GM10847 (cell line): ENCODE data around the gene MBD5.

Source experiments
- POLR2A ChIP-seq: IDR thresholded peaks from 2 replicates; pipeline ENCODE4 v1.6.1; 2011; ENCODE audit not compliant: insufficient read length; ENCODE audit errors: extremely low read depth

The MBD5 gene

GRCh38 chr2:148052687-148053086, 31.8 kb downstream of the MBD5 start:
- no peak for TF ChIP-seq POLR2A

GRCh38 chr2:148058641-148059040, 37.8 kb downstream of the MBD5 start:
- no peak for TF ChIP-seq POLR2A

GRCh38 chr2:148063633-148064032, 42.7 kb downstream of the MBD5 start:
- TF ChIP-seq POLR2A: no peak

DNA sequence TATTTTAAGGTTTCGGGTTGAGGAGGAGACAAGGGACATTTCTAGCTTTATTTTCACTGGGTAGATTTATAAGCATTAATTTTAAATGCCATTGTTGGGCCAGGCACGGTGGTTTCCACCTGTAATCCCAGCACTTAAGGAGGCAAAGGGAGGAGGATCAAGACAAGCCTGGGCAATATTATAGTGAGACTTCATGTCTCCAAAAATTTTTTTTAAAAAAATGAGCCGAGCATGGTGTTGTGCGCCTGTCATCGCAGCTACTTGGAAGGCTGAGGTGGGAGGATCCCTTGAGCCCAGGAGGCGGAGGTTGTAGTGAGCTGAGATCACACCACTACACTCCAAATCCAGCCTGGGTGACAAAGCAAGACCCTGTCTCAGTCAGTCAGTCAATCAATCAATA, 45.0 kb downstream of the MBD5 start:
- no peak for TF ChIP-seq POLR2A

DNA sequence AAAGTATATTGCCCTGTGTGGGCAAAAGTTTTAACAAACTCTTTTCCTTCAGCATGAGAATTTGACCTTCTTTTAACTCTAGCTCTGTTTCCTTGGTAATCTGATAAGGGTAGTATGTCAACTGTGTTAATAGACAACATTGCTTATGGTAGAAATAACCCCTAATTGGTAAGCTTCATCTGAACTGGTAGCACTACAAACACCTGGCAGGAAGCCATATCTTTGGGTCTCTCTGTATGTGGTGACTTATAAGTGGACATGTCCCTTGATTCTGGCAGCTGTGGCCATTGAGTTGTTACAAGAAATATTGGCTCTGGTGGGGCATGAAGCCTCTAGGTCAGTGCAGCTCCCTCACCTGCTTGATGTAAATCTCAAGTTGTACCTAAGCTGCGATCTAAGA, 46.9 kb downstream of the MBD5 start:
- TF ChIP-seq POLR2A: no peak

- no peak for TF ChIP-seq POLR2A
These were observed 50.5 kb downstream of the MBD5 start for GRCh38 chr2:148071351-148071750.

- TF ChIP-seq POLR2A: no peak
These were observed 75.1 kb downstream of the MBD5 start for GRCh38 chr2:148096012-148096411.

GRCh38 chr2:148102641-148103040, 81.8 kb downstream of the MBD5 start:
- TF ChIP-seq POLR2A: no peak

- TF ChIP-seq POLR2A: no peak
These were observed 83.1 kb downstream of the MBD5 start for GRCh38 chr2:148103946-148104345.

GRCh38 chr2:148106331-148106730, 85.4 kb downstream of the MBD5 start:
- no peak for TF ChIP-seq POLR2A

DNA sequence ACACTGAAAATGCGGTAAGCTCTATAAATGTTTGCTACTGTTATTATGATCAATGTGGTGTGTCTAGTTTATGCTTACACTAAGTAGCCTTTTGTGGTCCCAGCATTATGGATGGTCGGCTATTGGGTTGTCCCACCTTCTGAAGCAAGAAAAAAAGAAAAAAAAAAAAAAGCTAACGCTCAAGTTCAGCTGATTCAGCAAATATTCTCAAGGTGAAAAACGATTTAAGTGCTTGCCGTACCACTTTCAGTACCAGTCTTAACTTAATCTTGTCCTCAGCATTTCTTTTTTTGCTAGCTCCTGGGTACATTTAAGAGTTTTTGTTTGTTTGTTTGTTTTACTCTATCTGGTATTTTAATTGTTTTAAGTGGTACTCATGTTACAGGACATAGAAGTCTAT, 87.5 kb downstream of the MBD5 start:
- no peak for TF ChIP-seq POLR2A

- TF ChIP-seq POLR2A: no peak
These were observed 89.3 kb downstream of the MBD5 start for GRCh38 chr2:148110184-148110583.

GRCh38 chr2:148122788-148123187, 101.9 kb downstream of the MBD5 start:
- TF ChIP-seq POLR2A: no peak

DNA sequence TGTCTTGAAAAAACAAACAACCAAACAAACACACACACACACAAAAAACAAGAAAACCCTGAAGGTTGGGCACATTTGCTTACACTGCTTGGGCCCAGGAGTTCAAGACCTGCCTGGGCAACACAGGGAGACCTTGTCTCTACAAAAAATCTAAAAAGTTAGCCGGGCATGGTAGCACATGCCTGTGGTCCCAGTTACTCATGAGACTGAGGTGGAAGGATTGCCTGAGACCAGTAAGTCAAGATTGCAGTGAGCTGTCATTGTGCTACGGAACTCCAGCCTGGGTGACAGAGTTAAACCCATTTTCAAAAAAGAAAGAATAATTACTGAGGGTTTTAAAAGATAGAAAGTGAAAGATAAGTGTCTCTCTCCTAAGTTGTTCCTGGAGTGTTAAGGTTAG, 103.4 kb downstream of the MBD5 start:
- TF ChIP-seq POLR2A: no peak

DNA sequence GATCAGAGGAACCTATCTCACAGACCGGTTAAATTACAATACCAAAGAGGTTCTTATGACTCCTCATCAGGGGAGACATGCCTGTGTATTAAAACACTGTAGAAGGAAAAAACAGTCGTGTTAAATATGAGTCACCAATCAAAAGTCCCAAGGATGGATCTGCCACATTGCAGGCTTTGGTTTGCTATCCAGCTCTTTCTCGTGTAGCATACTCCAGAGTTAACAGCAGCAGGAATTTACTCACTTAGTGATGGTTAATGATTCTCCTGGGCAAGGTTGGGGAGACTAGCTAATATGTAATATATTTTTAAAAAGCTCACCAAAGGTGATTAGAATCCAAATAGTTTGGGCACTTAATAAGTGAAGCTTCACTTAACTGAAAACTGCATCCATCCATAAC, 109.7 kb downstream of the MBD5 start:
- TF ChIP-seq POLR2A: no peak

GRCh38 chr2:148132412-148132811, 111.5 kb downstream of the MBD5 start:
- TF ChIP-seq POLR2A: no peak

DNA sequence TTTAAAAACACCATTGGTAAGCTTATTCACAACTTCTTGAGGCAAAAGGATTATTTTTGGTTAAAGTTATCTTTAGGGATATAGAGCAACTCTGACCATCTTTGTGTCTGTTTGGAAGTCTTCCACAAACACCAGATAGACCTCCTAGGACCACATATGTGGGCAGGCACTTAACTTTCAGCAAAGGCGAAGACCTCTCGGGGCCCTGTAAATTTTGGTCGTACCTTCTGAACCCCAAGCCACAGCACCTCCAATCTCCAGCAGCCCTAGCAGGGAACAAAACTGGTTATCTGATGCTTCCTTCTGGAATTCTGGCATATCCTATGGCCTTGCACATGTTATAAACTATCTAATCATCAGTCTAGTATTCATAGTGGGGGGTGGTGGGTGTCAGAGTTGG, 114.8 kb downstream of the MBD5 start:
- no peak for TF ChIP-seq POLR2A

- TF ChIP-seq POLR2A: no peak
These were observed 115.5 kb downstream of the MBD5 start for GRCh38 chr2:148136441-148136840.
